Right atrium auricular region (tissue), 2 donors: ENCODE data around the gene PRODH. TPM values are rescaled to one million over a fixed set of nuclear protein-coding genes. Genes with fewer than 3 reads are reported as not detected.
"Not testable (repeated sequence)": the region's sequence is repeated elsewhere in the genome, so short reads cannot be mapped to it uniquely, and the experiment has no call there.

ENCODE experiments used
- DNase-seq: peaks from one replicate; pipeline ENCODE4 v3.0.0-alpha.2; 2019; ENCODE audit warnings: low spot score
- H3K27ac ChIP-seq, 2 donors: fragments of 200-600 bp; sonication (generic); 1 replicate in 1 of 2; 2 replicates in 1 of 2; pipeline ENCODE4 v1.5.1; 2016 to 2019
- H3K27me3 ChIP-seq, 2 donors: fragments of 200-600 bp; sonication (generic); one replicate each; pipeline versions ENCODE4 v1.5.1 to v1.6.0; 2017 to 2019
- H3K36me3 ChIP-seq: fragments of 200-600 bp; sonication (generic); one replicate; pipeline ENCODE4 v1.5.1; 2016
- H3K4me1 ChIP-seq, 2 donors: fragments of 200-600 bp; sonication (generic); one replicate each; pipeline versions ENCODE4 v1.5.1 to v1.6.0; 2017 to 2019
- H3K4me3 ChIP-seq, 2 donors: fragments of 200-600 bp; sonication (generic); 1 replicate in 1 of 2; 2 replicates in 1 of 2; pipeline ENCODE4 v1.5.1; 2017 to 2019; ENCODE audit warnings: mild to moderate bottlenecking in 1 of 2, moderate library complexity in 1 of 2
- H3K9me3 ChIP-seq, 2 donors: fragments of 200-600 bp; sonication (generic); one replicate each; pipeline ENCODE4 v1.5.1; 2019
- CTCF ChIP-seq, 2 donors: fragments of 200-600 bp; sonication (generic); IDR thresholded peaks; one replicate each; pipeline ENCODE4 v1.5.1; 2019; ENCODE audit warnings: antibody characterized with exemption in 2 of 2
- total RNA-seq, 2 donors: library from RNA; depleted of rRNA; stranded (reverse); fragments of >200 nt; gene quantifications; one replicate each; pipeline ENCODE4 v1.1.0, GENCODE V29; 2016

Gene PRODH
- total RNA-seq, 2 donors from 2014 or later = 1.7 to 8.0 TPM

- H3K4me3 ChIP-seq = no peak overlapping the region
- H3K27ac ChIP-seq = no peak overlapping the region
- H3K4me1 ChIP-seq = no peaks in the 10 kb centered on the region
- H3K9me3 ChIP-seq = no peaks in the 10 kb centered on the region
- no peaks in the 10 kb centered on the region for H3K27me3 ChIP-seq
- TF ChIP-seq CTCF (IDR thresholded peaks at IDR 0.05) = no peak
- no peak for DNase-seq
- H3K36me3 ChIP-seq = no peaks in the 10 kb centered on the region
Observed at GRCh38 chr22:18947905-18948304, 11.8 kb upstream of the PRODH start.

GRCh38 chr22:18947105-18947504 is 11.0 kb upstream of the PRODH start:
- H3K9me3 ChIP-seq, H3K4me1 ChIP-seq, H3K27ac ChIP-seq, H3K27me3 ChIP-seq, H3K4me3 ChIP-seq, DNase-seq, H3K36me3 ChIP-seq: not testable (repeated sequence)

GRCh38 chr22:18938691-18939090 is 2.6 kb upstream of the PRODH start:
- H3K4me1 ChIP-seq, H3K9me3 ChIP-seq, H3K27ac ChIP-seq, H3K4me3 ChIP-seq, DNase-seq, H3K27me3 ChIP-seq, H3K36me3 ChIP-seq: not testable (repeated sequence)

GRCh38 chr22:18934688-18935087 is 1.4 kb downstream of the PRODH start:
- not testable (repeated sequence) for H3K4me3 ChIP-seq, H3K27ac ChIP-seq, DNase-seq, H3K9me3 ChIP-seq, H3K4me1 ChIP-seq, H3K36me3 ChIP-seq, H3K27me3 ChIP-seq

GRCh38 chr22:18933914-18934313 is 2.2 kb downstream of the PRODH start:
- DNase-seq = no peak
- H3K9me3 ChIP-seq = no peaks in the 10 kb centered on the region
- H3K4me1 ChIP-seq = no peaks in the 10 kb centered on the region
- H3K27ac ChIP-seq = no peak overlapping the region
- no peaks in the 10 kb centered on the region for H3K36me3 ChIP-seq
- TF ChIP-seq CTCF (IDR thresholded peaks at IDR 0.05) = no peak
- no peak overlapping the region for H3K4me3 ChIP-seq
- no peaks in the 10 kb centered on the region for H3K27me3 ChIP-seq

GRCh38 chr22:18931905-18932652 is 4.0 kb downstream of the PRODH start:
- no peaks in the 10 kb centered on the region for H3K4me1 ChIP-seq
- no peak overlapping the region for H3K4me3 ChIP-seq
- no peak for TF ChIP-seq CTCF (IDR thresholded peaks at IDR 0.05)
- no peaks in the 10 kb centered on the region for H3K9me3 ChIP-seq
- no peak for DNase-seq
- H3K27ac ChIP-seq = no peak overlapping the region
- no peaks in the 10 kb centered on the region for H3K27me3 ChIP-seq
- H3K36me3 ChIP-seq = no peaks in the 10 kb centered on the region

- H3K27ac ChIP-seq = no peak overlapping the region
- peak; percentile 63 for DNase-seq
- H3K9me3 ChIP-seq = no peaks in the 10 kb centered on the region
- no peaks in the 10 kb centered on the region for H3K36me3 ChIP-seq
- H3K4me1 ChIP-seq = no peaks in the 10 kb centered on the region
- no peaks in the 10 kb centered on the region for H3K27me3 ChIP-seq
- no peak for TF ChIP-seq CTCF (IDR thresholded peaks at IDR 0.05)
- no peak overlapping the region for H3K4me3 ChIP-seq
Observed at GRCh38 chr22:18929459-18929858, 6.6 kb downstream of the PRODH start.
